Measurements from ENCODE around the gene MAMLD1.

Gene MAMLD1

DNA sequence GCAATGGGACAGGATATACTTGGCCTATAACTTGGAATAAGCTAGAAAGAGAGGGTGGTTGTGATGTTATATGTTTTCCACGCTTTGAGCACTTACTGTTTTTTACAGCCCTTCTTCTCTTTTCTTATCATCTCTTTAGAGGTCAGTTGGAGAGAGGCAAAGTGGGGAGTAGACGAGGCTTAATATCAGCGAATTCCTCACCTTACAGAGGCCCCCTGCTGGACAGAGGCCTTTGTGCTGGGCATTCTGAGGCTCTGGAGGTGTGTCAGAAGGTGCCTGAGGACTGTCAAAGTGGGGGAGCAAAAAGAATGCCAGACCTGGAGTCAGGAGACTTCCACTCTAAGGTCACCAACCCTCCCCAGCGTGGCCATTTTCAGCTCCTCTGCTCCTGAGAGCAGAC lies 42.5 kb downstream of the MAMLD1 start:
- H3K4me3 ChIP-seq (ENCODE audit: low read length): no peak overlapping the region
- TF ChIP-seq, protein P1, sequence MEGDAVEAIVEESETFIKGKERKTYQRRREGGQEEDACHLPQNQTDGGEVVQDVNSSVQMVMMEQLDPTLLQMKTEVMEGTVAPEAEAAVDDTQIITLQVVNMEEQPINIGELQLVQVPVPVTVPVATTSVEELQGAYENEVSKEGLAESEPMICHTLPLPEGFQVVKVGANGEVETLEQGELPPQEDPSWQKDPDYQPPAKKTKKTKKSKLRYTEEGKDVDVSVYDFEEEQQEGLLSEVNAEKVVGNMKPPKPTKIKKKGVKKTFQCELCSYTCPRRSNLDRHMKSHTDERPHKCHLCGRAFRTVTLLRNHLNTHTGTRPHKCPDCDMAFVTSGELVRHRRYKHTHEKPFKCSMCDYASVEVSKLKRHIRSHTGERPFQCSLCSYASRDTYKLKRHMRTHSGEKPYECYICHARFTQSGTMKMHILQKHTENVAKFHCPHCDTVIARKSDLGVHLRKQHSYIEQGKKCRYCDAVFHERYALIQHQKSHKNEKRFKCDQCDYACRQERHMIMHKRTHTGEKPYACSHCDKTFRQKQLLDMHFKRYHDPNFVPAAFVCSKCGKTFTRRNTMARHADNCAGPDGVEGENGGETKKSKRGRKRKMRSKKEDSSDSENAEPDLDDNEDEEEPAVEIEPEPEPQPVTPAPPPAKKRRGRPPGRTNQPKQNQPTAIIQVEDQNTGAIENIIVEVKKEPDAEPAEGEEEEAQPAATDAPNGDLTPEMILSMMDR (IDR thresholded peaks at IDR 0.05; ENCODE audit: insufficient read depth, low read depth, low read length, missing control alignments): no peak
- no peak for DNase-seq (ENCODE audit: low read depth)

DNA sequence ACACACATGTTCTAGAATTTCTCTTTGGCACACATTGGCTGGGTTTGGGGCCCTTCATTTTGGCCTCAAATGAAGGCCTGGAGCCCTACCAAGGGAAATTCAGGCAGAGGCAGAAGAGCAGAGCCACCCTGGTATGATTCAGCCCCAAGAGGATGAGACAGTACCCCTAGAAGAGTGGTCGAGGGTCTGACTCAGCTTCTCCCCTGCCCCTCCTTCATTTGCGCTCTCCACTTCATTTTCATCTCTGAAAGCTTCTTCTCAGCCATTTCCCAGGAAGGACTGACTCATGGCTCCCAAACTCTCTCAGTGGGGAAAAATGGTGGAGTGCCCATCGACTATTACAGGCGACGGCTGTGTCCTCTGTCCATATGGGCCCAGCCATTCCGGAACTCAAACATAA lies 43.5 kb downstream of the MAMLD1 start:
- H3K4me3 ChIP-seq (ENCODE audit: low read length): no peak overlapping the region
- TF ChIP-seq, protein P1 (IDR thresholded peaks at IDR 0.05; ENCODE audit: insufficient read depth, low read depth, low read length, missing control alignments): no peak
- DNase-seq (ENCODE audit: low read depth): no peak

GRCh38 chrX:150408007-150408406 lies 44.9 kb downstream of the MAMLD1 start:
- H3K4me3 ChIP-seq (ENCODE audit: low read length): no peak overlapping the region
- no peak for DNase-seq (ENCODE audit: low read depth)
- TF ChIP-seq, protein P1 (IDR thresholded peaks at IDR 0.05; ENCODE audit: insufficient read depth, low read depth, low read length, missing control alignments): no peak

DNA sequence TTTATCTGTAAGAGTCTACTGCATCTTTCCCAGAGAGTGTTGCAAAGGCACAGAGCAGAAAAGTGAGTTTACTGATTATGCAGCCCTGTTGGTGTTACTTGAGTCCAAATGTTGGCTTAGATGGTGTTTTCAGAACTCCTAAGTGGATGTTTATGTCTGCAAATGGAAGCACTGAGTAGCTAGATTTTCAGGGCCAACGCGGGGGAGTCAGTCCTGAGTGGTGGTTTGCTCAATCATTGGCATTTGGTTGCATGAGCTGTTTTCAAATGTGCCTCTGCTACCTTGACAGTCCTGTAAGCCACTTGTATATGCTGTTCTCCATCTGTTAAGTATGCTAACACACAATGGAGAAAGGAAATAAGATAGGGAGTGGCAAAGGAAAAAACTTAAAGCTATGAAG lies 45.4 kb downstream of the MAMLD1 start:
- DNase-seq (ENCODE audit: low read depth): no peak
- TF ChIP-seq, protein P1 (IDR thresholded peaks at IDR 0.05; ENCODE audit: insufficient read depth, low read depth, low read length, missing control alignments): no peak
- no peak overlapping the region for H3K4me3 ChIP-seq (ENCODE audit: low read length)

DNA sequence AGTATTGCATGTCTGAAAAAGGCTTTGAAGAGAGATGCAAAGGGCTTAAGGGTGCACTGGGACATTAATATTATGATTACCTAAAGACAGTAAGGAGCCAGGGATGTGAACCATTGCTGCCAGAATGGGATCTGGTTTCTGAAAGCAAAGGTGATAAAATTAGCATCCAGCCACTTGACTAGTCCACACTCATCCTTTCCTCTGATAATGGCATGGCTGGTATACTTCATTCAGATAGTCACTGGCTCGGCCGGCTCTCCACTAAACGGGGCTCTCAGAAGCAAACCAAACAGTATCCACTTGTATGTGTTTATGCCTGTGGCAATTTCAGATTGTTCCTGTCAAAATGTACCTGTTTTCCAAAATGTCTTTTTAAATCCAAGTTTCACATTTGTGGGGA lies 46.4 kb downstream of the MAMLD1 start:
- H3K4me3 ChIP-seq (ENCODE audit: low read length): no peak overlapping the region
- DNase-seq (ENCODE audit: low read depth): no peak
- TF ChIP-seq, protein P1 (IDR thresholded peaks at IDR 0.05; ENCODE audit: insufficient read depth, low read depth, low read length, missing control alignments): no peak

DNA sequence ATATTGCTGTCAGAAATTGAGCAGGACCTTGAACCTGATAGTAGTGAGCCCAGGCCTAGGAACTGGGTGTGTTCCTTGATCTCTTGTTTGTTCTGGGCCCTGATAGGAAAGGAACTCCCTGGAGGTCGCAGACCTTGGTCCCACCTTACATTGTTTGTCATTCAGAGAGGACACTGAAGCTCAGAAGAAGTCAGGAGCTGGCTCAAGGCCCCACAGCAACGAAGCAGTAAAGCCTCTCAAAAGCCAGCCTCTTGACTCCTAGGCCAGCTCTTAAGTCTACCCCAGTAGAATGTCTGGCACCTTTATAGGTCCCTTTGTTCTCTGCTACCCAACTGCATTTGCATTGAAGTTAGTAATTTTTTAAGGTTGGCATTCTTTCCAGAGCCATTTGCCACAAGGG lies 46.8 kb downstream of the MAMLD1 start:
- no peak overlapping the region for H3K4me3 ChIP-seq (ENCODE audit: low read length)
- DNase-seq (ENCODE audit: low read depth): no peak
- TF ChIP-seq, protein P1 (IDR thresholded peaks at IDR 0.05; ENCODE audit: insufficient read depth, low read depth, low read length, missing control alignments): no peak

DNA sequence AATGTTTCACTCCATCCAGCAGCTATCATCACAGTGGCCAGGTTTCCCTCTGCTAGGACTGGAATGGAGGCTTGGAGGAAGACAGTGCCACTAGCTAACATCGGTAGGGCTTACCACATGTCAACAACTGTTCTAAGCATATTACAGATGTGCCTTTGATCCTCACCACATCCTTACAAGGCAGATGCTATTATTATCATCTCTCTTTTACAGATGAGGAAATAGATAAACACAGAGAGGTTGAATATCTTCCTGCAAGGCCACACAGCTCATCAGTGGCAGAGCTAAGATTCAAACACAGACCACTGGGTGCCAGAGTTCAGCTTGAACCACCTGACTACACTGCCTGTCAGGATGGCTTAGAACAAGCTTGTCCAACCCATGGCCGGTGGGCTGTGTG lies 47.4 kb downstream of the MAMLD1 start:
- no peak for DNase-seq (ENCODE audit: low read depth)
- TF ChIP-seq, protein P1 (IDR thresholded peaks at IDR 0.05; ENCODE audit: insufficient read depth, low read depth, low read length, missing control alignments): no peak
- H3K4me3 ChIP-seq (ENCODE audit: low read length): no peak overlapping the region

All from epithelial cell of esophagus (primary cell).